ENCODE measurements around the gene GTSE1. TPM values are rescaled to one million over a fixed set of nuclear protein-coding genes. Genes with fewer than 3 reads are reported as not detected.

GTSE1 gene
- polyA plus RNA-seq, 3 donors, result 0.04 TPM; not detected in 2

- no peaks in the 10 kb centered on the region for H3K27me3 ChIP-seq (ENCODE audit: control insufficient read depth in 2 of 2, insufficient read depth in 2 of 2, low read length in 2 of 2)
- TF ChIP-seq CTCF (IDR thresholded peaks at IDR 0.05), result no peak
- H3K79me2 ChIP-seq (ENCODE audit: insufficient read depth, low read length), result peaks cover 41% of the 10 kb centered on the region
- Mint-ChIP-seq H3K4me3 (no peak overlapping the region), H3K27me3 (ENCODE audit: low read depth in 3 of 3) (no peaks in the 10 kb centered on the region), H3K36me3 (peaks cover 76 to 91% of the 10 kb centered on the region in 2 donors), H3K9me3 (no peaks in the 10 kb centered on the region), H3K4me1 (no peaks in the 10 kb centered on the region), H3K27ac (peak overlapping the region in 3 of 7 donors; percentile 6 to 24 (median 20))
- no peaks in the 10 kb centered on the region for H4K20me1 ChIP-seq (ENCODE audit: insufficient read depth, low read length)
- no peak overlapping the region for H3K4me2 ChIP-seq (replicated peaks; ENCODE audit: extremely low read depth, low read length, poor library complexity, severe bottlenecking)
- intact Hi-C loops (cut with micrococcal nuclease), result no loop called here
- no peak overlapping the region for H3K9ac ChIP-seq (ENCODE audit: insufficient read depth, low read length, poor library complexity, severe bottlenecking)
- peaks cover 60 to 92% of the 10 kb centered on the region in 2 donors for H3K36me3 ChIP-seq (replicated peaks in 1 of 2; ENCODE audit: control insufficient read depth in 1 of 2, insufficient read depth in 2 of 2, low read length in 2 of 2)
- H3K4me3 ChIP-seq (replicated peaks in 1 of 3; ENCODE audit: low read depth in 2 of 3, low read length in 3 of 3), result no peak overlapping the region
- no peaks in the 10 kb centered on the region for H3K4me1 ChIP-seq (ENCODE audit: control insufficient read depth in 1 of 2, insufficient read depth in 2 of 2, low read length in 2 of 2)
- H3K27ac ChIP-seq (ENCODE audit: low read depth in 1 of 2, low read length in 2 of 2), result no peak overlapping the region
- DNase-seq, result no peak
- H3K9me3 ChIP-seq (replicated peaks in 1 of 2; ENCODE audit: control insufficient read depth in 1 of 2, insufficient read depth in 1 of 2, low read length in 2 of 2), result no peaks in the 10 kb centered on the region
- 98% methylated on average over 15 of the region's 15 CpGs for WGBS (ENCODE audit: insufficient coverage)
- no peak overlapping the region for H2AFZ ChIP-seq (ENCODE audit: insufficient read depth, low read depth, low read length, poor library complexity, severe bottlenecking)
Observed at GRCh38 chr22:46318576-46318975, 21.9 kb downstream of the GTSE1 start.

- peaks cover 81 to 93% of the 10 kb centered on the region in 2 donors for H3K36me3 Mint-ChIP-seq
- WGBS (ENCODE audit: insufficient coverage), result 95% methylated on average over 10 of the region's 10 CpGs
- H3K27me3 ChIP-seq (ENCODE audit: control insufficient read depth in 2 of 2, insufficient read depth in 2 of 2, low read length in 2 of 2), result no peaks in the 10 kb centered on the region
- H3K27me3 Mint-ChIP-seq (ENCODE audit: low read depth in 3 of 3), result peaks cover 0 to 2% (median 0%) of the 10 kb centered on the region in 3 donors
- H3K36me3 ChIP-seq (replicated peaks in 1 of 2; ENCODE audit: control insufficient read depth in 1 of 2, insufficient read depth in 2 of 2, low read length in 2 of 2), result peaks cover 64 to 92% of the 10 kb centered on the region in 2 donors
- H4K20me1 ChIP-seq (ENCODE audit: insufficient read depth, low read length), result no peaks in the 10 kb centered on the region
- no peak overlapping the region for H2AFZ ChIP-seq (ENCODE audit: insufficient read depth, low read depth, low read length, poor library complexity, severe bottlenecking)
- DNase-seq, result no peak
- no peak overlapping the region for H3K4me2 ChIP-seq (replicated peaks; ENCODE audit: extremely low read depth, low read length, poor library complexity, severe bottlenecking)
- H3K79me2 ChIP-seq (ENCODE audit: insufficient read depth, low read length), result peaks cover 41% of the 10 kb centered on the region
- no peaks in the 10 kb centered on the region for H3K9me3 Mint-ChIP-seq
- no peak overlapping the region for H3K27ac ChIP-seq (ENCODE audit: low read depth in 1 of 2, low read length in 2 of 2)
- intact Hi-C loops (cut with micrococcal nuclease), result no loop called here
- peak overlapping the region in 2 of 7 donors; percentile 20 to 69 for H3K27ac Mint-ChIP-seq
- no peak overlapping the region for H3K4me3 ChIP-seq (replicated peaks in 1 of 3; ENCODE audit: low read depth in 2 of 3, low read length in 3 of 3)
- no peak overlapping the region for H3K9ac ChIP-seq (ENCODE audit: insufficient read depth, low read length, poor library complexity, severe bottlenecking)
- no peak overlapping the region for H3K4me3 Mint-ChIP-seq
- TF ChIP-seq CTCF (IDR thresholded peaks at IDR 0.05), result no peak
- no peaks in the 10 kb centered on the region for H3K4me1 ChIP-seq (ENCODE audit: control insufficient read depth in 1 of 2, insufficient read depth in 2 of 2, low read length in 2 of 2)
- no peaks in the 10 kb centered on the region for H3K9me3 ChIP-seq (replicated peaks in 1 of 2; ENCODE audit: control insufficient read depth in 1 of 2, insufficient read depth in 1 of 2, low read length in 2 of 2)
- no peaks in the 10 kb centered on the region for H3K4me1 Mint-ChIP-seq
Observed at GRCh38 chr22:46319319-46319718, 22.6 kb downstream of the GTSE1 start.
